ENCODE results near the gene FNBP1. TPM values are rescaled to one million over a fixed set of nuclear protein-coding genes. Genes with fewer than 3 reads are reported as not detected.

Gene FNBP1
- total and polyA plus RNA-seq, 2 experiments from 2014 or later: 26.6 to 28.8 TPM

DNA sequence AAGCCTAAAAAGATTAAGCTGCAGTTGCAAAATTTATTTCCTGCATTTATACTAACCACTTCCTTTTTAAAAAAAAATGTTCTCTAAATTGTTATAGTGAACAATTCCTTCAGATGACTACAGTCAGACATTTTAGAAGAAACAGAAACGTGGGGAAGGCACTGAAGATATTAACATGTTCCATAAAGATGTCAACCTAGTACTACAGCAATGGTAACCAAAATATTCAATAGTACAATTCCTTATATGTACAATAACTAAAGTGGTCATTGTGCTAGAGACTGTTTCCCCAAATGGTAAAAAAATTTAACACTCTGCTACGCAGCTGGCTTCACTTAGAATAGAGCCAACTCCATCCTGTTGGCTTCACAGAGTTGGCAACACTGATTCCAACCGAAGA, 97.7 kb downstream of the FNBP1 start:
- Histone ChIP-seq H3K27ac (ENCODE audit: low read depth) (no peak overlapping the region), H2AFZ (no peak overlapping the region), H4K20me1 (replicated peaks; ENCODE audit: insufficient read depth) (no peaks in the 10 kb centered on the region), H3K36me3 (ENCODE audit: insufficient read depth) (no peaks in the 10 kb centered on the region), H3K9me2 (ENCODE audit: insufficient read depth) (no peaks in the 10 kb centered on the region), H3F3A (replicated peaks; ENCODE audit: low read depth) (0 out of 2 replicates have a peak, but pooled peaks cover 5% of the 10 kb centered on the region), H3K79me2 (replicated peaks; ENCODE audit: insufficient read depth) (no peaks in the 10 kb centered on the region), H3K4me2 (no peak overlapping the region), H3K27me3 (ENCODE audit: insufficient read depth) (no peaks in the 10 kb centered on the region), H3K4me3 (no peak overlapping the region), H3K4me1 (ENCODE audit: insufficient read depth) (no peaks in the 10 kb centered on the region)
- no peak overlapping the region for H3K4me3 Mint-ChIP-seq
- no peak for TF ChIP-seq STAT1 (IDR thresholded peaks at IDR 0.05; ENCODE audit: unreplicated experiment)
- H3K9me3 Mint-ChIP-seq: peaks cover 12% of the 10 kb centered on the region
- DNase-seq (ENCODE audit: low spot score) (no peak), ATAC-seq (no peak)
- H3K27me3 Mint-ChIP-seq (ENCODE audit: insufficient read depth, low read depth, poor library complexity): peaks cover 2% of the 10 kb centered on the region
- H3K36me3 Mint-ChIP-seq (ENCODE audit: low read depth): peaks cover 25% of the 10 kb centered on the region
- no peak overlapping the region for H3K27ac Mint-ChIP-seq
- no peaks in the 10 kb centered on the region for H3K4me1 Mint-ChIP-seq

DNA sequence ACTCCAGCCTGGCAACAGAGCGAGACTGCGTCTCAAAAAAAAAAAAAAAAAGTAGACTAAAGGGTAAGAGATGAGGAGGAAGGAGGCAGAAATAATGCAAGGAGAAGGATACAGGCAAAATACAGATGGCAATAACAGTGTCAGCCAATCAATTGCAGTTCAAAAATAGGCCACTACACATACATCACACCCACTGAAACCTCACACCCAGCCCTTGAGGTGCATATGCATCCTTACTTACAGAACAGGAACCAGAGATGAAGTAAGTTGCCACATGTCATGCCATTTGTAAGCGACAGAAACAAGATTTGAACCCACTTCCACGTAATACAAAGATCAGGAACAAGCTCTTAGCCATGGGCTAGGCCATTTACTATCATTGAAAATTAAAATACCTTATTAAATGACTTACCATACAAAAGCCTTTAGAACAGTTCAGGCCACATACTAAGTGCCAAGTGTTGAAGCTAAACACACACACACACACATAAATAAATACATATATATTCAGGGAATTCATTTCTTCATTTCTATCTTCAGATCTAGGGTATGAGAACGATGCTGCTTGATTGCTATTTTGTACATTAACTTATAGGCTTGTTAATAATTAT, 98.4 kb downstream of the FNBP1 start:
- Histone ChIP-seq H3K4me3 (no peak overlapping the region), H3K27me3 (ENCODE audit: insufficient read depth) (no peaks in the 10 kb centered on the region), H3K79me2 (replicated peaks; ENCODE audit: insufficient read depth) (no peaks in the 10 kb centered on the region), H3K36me3 (ENCODE audit: insufficient read depth) (no peaks in the 10 kb centered on the region), H3K27ac (ENCODE audit: low read depth) (no peak overlapping the region), H3K4me2 (no peak overlapping the region), H3K4me1 (ENCODE audit: insufficient read depth) (0 out of 2 replicates have a peak, but pooled peaks cover under 1% of the 10 kb centered on the region), H3K9me2 (ENCODE audit: insufficient read depth) (no peaks in the 10 kb centered on the region), H4K20me1 (replicated peaks; ENCODE audit: insufficient read depth) (no peaks in the 10 kb centered on the region), H3F3A (replicated peaks; ENCODE audit: low read depth) (0 out of 2 replicates have a peak, but pooled peaks cover 3% of the 10 kb centered on the region), H2AFZ (no peak overlapping the region)
- no peak overlapping the region for H3K4me3 Mint-ChIP-seq
- no peak overlapping the region for H3K27ac Mint-ChIP-seq
- H3K36me3 Mint-ChIP-seq (ENCODE audit: low read depth): peaks cover 32% of the 10 kb centered on the region
- ATAC-seq (no peak), DNase-seq (ENCODE audit: low spot score) (no peak)
- peaks cover 12% of the 10 kb centered on the region for H3K9me3 Mint-ChIP-seq
- peaks cover 2% of the 10 kb centered on the region for H3K27me3 Mint-ChIP-seq (ENCODE audit: insufficient read depth, low read depth, poor library complexity)
- peaks cover 2% of the 10 kb centered on the region for H3K4me1 Mint-ChIP-seq
- TF ChIP-seq CREB1 (CRISPR knock-in tag; IDR thresholded peaks at IDR 0.05; ENCODE audit: low read depth): no peak
- no peak for TF ChIP-seq EZH2 (IDR thresholded peaks at IDR 0.05; ENCODE audit: low read depth, unreplicated experiment)
- no peak for TF ChIP-seq POLR2AphosphoS5 (IDR thresholded peaks at IDR 0.05; ENCODE audit: low read depth)
- no peak for TF ChIP-seq EZH2phosphoT487 (IDR thresholded peaks at IDR 0.05; ENCODE audit: unreplicated experiment)
- TF ChIP-seq ZNF114 (CRISPR knock-in tag; IDR thresholded peaks at IDR 0.05): no peak
- no peak for TF ChIP-seq NANOG (IDR thresholded peaks at IDR 0.05; ENCODE audit: borderline replicate concordance)
- no peak for TF ChIP-seq ZNF331 (CRISPR knock-in tag; IDR thresholded peaks at IDR 0.05; ENCODE audit: low read depth)
- TF ChIP-seq JUNB (IDR thresholded peaks at IDR 0.05; ENCODE audit: unreplicated experiment): no peak
- no peak for TF ChIP-seq STAT1 (IDR thresholded peaks at IDR 0.05; ENCODE audit: unreplicated experiment)
- TF ChIP-seq, protein P1, sequence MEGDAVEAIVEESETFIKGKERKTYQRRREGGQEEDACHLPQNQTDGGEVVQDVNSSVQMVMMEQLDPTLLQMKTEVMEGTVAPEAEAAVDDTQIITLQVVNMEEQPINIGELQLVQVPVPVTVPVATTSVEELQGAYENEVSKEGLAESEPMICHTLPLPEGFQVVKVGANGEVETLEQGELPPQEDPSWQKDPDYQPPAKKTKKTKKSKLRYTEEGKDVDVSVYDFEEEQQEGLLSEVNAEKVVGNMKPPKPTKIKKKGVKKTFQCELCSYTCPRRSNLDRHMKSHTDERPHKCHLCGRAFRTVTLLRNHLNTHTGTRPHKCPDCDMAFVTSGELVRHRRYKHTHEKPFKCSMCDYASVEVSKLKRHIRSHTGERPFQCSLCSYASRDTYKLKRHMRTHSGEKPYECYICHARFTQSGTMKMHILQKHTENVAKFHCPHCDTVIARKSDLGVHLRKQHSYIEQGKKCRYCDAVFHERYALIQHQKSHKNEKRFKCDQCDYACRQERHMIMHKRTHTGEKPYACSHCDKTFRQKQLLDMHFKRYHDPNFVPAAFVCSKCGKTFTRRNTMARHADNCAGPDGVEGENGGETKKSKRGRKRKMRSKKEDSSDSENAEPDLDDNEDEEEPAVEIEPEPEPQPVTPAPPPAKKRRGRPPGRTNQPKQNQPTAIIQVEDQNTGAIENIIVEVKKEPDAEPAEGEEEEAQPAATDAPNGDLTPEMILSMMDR (conservative IDR thresholded peaks at IDR 0.05; ENCODE audit: low read depth in 2 of 2): no peak
- TF ChIP-seq, protein P2, sequence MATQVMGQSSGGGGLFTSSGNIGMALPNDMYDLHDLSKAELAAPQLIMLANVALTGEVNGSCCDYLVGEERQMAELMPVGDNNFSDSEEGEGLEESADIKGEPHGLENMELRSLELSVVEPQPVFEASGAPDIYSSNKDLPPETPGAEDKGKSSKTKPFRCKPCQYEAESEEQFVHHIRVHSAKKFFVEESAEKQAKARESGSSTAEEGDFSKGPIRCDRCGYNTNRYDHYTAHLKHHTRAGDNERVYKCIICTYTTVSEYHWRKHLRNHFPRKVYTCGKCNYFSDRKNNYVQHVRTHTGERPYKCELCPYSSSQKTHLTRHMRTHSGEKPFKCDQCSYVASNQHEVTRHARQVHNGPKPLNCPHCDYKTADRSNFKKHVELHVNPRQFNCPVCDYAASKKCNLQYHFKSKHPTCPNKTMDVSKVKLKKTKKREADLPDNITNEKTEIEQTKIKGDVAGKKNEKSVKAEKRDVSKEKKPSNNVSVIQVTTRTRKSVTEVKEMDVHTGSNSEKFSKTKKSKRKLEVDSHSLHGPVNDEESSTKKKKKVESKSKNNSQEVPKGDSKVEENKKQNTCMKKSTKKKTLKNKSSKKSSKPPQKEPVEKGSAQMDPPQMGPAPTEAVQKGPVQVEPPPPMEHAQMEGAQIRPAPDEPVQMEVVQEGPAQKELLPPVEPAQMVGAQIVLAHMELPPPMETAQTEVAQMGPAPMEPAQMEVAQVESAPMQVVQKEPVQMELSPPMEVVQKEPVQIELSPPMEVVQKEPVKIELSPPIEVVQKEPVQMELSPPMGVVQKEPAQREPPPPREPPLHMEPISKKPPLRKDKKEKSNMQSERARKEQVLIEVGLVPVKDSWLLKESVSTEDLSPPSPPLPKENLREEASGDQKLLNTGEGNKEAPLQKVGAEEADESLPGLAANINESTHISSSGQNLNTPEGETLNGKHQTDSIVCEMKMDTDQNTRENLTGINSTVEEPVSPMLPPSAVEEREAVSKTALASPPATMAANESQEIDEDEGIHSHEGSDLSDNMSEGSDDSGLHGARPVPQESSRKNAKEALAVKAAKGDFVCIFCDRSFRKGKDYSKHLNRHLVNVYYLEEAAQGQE (IDR thresholded peaks at IDR 0.05; ENCODE audit: unreplicated experiment): no peak
